Gastrocnemius medialis (tissue), 4 donors: ENCODE data around the gene BTBD16.

ENCODE experiments used
- POLR2A ChIP-seq, 2 donors: fragments of 450-650 bp; IDR thresholded peaks; one replicate each; pipeline ENCODE4 v1.6.1; 2017; ENCODE audit warnings: antibody characterized with exemption in 2 of 2, mild to moderate bottlenecking in 2 of 2, moderate library complexity in 2 of 2
- TF ChIP-seq, protein P1 (sequence below), 5 experiments: fragments of 450-650 bp in 3 of 5; fragments of 200-600 bp in 2 of 5; sonication (generic) in 2 of 5; IDR thresholded peaks in 4 of 5; conservative IDR thresholded peaks in 1 of 5; 1 replicate in 4 of 5; 2 replicates in 1 of 5; pipeline ENCODE4 v1.5.1; 2016 to 2019; ENCODE audit warnings: antibody characterized with exemption in 5 of 5, mild to moderate bottlenecking in 3 of 5, moderate library complexity in 3 of 5

DNA sequence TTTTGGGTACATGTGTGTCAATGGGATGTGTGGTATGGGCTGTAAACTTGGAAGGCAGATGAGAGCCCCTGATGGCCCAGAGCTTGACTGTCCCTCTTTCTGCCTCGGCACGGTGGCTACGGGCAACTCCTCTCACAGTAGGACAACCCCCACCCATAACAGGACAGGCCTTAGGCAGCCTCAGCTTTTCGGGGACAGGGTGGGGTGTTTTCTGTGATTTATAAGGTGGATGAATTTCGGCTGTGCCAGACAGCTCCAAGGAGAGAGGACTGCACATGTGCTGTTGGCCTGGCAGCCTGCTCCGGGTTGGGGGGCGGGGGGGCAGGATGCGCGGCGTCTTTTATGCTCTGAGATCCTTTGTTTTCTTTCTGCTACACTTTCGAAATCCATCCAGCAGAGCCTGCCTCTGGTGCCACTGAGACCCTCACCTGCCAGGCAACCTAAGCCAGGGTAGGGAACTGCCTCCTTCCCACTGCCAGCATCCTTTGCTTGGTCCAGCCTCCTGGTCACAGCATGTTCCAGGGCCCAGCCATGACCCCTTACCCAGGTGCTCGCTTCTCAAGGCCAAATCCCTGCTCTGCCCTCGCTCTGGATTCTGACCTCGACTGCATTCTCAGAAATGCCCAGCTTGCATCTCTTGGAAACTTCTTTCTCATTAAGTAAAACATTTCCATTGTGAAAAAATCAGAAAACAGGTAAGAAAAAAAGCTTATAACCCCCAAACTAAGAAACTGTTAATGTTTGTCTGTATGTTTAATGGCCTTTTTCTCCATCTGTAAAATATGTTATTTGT lies 15.4 kb upstream of the BTBD16 start:
- TF ChIP-seq, protein P1, sequence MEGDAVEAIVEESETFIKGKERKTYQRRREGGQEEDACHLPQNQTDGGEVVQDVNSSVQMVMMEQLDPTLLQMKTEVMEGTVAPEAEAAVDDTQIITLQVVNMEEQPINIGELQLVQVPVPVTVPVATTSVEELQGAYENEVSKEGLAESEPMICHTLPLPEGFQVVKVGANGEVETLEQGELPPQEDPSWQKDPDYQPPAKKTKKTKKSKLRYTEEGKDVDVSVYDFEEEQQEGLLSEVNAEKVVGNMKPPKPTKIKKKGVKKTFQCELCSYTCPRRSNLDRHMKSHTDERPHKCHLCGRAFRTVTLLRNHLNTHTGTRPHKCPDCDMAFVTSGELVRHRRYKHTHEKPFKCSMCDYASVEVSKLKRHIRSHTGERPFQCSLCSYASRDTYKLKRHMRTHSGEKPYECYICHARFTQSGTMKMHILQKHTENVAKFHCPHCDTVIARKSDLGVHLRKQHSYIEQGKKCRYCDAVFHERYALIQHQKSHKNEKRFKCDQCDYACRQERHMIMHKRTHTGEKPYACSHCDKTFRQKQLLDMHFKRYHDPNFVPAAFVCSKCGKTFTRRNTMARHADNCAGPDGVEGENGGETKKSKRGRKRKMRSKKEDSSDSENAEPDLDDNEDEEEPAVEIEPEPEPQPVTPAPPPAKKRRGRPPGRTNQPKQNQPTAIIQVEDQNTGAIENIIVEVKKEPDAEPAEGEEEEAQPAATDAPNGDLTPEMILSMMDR (IDR thresholded peaks at IDR 0.05 in 4 of 5, conservative IDR thresholded peaks at IDR 0.05 in 1 of 5), result no peak
- TF ChIP-seq POLR2A (IDR thresholded peaks at IDR 0.05), result no peak
